TTC549 (cell line): ENCODE data around the gene RAB11FIP4.
"Not testable (repeated sequence)": the region's sequence is repeated elsewhere in the genome, so short reads cannot be mapped to it uniquely, and the experiment has no call there.

Experiments
- FAIRE-seq: peaks from 2 replicates; lab custom pipeline; 2012; peaks lifted over from hg19 to GRCh38; lab: Jason Lieb, UNC

RAB11FIP4 gene

DNA sequence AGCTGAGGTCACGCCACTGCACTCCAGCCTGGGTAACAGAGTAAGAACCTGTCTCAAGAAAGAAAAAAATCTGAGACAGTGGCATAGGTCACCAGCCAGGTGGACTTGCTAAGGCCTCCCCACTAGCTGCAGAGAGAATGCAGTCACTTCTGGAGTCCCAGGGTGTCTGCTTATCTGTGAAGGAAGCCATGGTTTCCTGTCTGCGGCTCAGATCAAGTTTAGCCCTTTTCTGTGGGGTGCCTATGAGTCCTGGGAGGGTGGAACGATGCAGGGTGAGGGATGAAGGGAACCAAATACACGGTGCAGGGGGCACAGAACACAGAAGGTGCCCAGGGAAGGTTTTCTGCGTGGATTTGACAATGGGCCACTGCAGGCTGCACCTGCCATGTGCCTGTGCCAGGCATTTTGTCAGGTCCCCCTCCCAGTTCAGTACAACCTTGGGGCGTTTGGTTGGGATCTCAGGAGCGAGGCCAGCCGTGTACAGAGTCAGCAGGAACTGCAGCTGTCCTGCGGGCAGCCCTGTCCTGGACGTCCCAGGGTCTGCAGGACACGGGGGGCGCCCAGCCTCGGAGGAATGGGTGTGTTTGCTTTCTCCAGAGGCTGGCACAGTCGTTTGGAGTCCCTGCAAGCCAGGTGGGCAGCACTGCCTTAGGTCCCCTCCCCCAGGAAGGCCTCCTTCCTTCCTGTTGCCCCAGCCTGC lies 41.8 kb downstream of the RAB11FIP4 start:
- no peak for FAIRE-seq

DNA sequence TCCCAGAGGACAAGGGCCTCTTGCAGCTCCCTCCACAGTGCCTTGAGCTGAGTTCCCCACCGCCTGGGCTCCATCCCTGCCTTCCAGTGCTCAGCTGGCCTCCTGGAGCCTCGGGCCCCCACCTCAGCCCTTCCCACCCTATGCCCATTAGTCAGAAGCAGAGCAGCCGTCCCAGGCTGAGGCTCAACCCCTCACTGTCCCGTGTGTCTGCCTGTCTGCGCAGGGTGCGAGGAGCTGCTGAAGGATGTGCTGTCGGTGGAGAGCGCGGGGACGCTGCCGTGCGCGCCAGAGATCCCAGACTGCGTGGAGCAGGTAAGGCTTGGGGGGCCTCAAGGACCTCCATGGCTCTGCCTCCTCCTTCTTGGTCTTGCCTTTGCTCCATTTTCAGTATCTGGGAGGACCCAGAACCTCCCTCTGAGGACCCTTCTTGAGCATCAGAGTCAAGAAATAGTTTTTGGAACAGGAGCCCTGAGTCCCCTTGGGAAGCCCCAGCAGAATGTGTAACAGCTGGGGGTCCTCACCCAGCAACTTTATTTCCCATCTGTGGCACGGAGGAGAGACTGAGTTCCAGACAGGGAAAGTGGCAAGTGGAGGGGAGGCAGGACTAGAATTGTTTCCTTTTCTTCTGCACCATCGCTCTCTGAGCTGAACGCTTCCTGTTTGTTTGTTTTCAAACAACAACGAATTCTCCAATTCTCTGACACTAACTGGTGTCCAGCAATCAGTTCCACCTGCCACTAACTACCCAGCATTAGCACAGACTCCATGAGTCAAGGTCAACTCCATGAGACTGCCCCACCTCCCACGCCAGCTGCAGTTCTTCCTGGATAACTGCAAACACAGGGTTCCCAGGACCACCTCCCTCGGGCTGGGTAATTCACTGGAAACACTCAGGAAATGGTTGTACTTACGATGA lies 42.6 kb downstream of the RAB11FIP4 start:
- no peak for FAIRE-seq

DNA sequence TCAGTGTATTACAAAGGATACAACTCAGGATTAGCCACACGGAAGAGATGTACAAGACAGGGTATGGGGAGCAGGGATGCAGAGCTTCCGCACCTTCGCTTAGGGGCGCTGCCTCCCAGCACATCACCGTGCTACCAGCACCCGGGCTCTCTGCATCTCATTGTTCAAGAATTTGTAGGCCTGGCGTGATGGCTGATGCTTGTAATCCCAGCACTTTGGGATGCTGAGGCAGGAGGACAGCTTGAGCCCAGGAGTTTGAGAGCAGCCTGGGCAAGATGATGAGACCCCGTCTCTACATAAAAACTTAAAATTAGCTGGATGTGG lies 43.2 kb downstream of the RAB11FIP4 start:
- FAIRE-seq = no peak

DNA sequence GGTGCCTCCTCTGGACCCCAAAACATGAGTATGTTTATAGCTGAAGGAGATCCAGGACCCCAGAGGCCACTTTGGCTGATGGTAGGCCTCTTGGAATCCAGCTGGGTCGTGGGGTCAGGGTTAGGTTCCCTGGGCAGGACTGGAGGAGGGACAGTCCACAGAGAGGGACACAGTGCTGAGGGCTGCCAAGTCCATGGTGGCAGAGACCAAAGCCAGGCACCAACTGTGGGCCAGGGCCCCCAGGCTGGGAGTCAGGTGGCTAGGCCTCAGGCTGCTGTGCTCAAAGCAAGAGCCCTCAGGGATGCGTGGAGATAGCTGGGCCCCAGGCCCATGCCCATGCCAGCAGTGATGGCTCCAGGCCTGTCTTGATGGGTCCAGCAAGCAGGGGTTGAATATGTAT lies 44.1 kb downstream of the RAB11FIP4 start:
- FAIRE-seq = no peak

DNA sequence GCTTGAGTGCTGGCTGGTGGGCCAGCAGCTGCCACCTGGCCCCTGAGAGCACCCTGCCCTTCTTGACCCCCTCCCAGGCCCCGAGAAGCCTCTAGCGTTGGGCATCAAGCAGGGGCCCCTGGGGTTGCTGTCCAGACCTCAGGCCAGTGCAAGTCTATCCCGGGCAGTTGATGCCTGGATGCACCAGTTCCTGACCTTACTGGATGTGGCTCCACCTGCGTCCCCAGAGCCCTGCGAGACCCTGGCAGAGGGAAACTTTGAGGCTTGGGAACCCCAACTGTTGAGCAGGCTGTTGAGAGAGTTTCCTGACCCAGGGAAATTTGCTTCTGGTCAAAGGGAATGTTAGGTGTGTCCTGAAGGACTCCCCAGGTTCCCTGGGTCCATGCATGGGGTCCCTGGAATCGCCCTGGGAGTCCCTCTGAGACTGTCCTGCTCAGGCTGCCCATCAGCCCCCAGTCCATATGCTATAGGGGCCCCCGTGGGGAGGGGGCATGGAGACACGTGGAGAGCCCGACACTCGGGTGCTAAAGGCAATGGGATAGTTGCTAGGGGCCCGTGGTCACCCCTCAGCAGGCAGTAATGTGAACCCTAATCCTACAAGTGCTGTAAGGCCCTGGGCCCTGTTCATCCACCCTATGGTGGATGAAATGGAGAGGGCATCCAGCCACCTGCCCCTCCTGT lies 46.4 kb downstream of the RAB11FIP4 start:
- no peak for FAIRE-seq

DNA sequence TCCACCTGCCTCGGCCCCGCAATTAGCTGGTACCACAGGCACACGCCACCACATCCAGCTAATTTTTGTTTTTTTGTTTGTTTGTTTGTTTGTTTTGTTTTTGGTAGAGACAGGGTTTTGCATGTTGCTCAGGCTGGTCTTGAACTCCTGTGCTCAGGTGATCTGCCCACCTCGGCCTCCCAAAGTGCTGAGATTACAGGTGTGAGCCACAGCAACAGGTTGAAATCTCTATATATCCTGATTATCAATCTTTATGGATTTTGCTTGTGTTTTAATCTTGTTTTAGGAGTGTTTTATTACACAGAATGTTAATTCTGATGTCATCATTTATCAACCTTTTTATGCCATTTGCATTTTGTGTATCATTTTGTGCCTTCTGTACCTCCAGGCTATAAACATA lies 48.2 kb downstream of the RAB11FIP4 start:
- no peak for FAIRE-seq

DNA sequence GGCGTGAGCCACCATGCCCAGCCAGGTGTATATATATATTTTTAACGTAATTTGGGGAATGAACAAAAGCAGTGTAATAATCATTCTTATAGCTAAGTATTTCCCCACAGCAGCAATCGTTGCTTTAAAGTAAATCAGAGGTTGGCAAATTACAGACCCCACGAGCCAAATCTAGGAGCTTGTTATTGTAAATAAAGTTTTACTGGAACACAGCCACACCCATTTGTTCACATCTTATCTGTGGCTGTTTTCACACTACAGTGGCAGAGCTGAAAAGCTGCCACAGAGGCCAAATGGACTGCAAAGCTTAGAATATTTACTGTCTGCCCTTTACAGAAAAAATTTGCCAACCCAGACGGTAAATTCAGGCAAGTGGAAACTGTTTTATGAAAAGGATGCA lies 50.8 kb downstream of the RAB11FIP4 start:
- FAIRE-seq = no peak

DNA sequence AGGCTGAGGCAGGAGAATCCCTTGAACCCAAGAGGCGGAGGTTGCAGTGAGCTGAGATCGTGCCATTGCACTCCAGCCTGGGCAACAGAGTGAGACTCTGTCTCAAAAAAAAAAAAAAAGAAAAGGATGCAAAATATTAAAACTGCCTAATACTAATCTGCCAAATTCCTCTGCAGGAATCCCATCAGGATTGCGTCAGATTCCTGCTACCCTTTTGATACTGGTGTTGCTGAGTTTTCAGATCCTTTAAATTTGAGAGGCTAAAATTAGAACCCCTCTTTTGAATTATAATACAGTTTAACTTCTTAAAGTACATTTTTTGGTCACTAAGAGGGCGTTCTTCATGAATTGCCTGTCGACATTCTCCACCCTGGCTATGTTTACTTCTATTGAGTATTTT lies 51.4 kb downstream of the RAB11FIP4 start:
- FAIRE-seq = not testable (repeated sequence)

DNA sequence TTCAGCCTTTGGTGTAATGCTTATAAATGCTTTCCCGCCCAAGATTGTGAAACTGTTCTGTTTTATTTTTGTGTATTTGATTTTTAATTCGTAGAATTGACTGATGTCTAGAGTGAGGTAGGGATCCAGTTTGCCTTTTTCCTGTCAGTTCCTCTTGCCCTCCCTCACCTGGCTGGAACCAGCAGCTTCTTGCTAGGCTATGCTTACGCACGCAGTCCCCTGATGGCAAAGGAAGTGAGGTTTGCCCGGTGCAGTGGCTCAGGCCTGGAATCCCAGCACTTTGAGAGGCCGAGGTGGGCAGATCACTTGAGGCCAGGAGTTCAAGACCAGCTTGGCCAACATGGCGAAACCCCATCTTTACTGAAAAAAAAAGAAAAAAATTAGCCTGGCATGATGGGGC lies 51.9 kb downstream of the RAB11FIP4 start:
- no peak for FAIRE-seq

DNA sequence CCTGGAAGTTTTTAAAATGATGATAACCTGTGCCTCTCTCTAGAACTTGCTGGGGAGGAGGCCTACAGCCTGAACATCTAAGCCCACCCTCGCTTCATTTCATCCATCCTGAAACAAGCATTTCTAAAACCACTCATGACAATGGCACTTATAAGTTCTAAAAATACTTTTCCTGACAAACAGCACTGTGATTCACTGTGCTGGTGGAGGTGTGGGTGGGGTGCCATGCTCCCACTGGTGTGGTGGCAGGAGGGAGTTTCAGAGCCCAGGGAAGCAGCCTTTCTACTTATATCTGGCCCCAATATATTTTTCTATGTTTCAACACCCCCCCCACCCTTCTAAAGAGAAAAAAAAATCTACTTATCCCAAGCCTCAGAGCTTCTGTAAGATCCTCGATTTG lies 52.6 kb downstream of the RAB11FIP4 start:
- no peak for FAIRE-seq

DNA sequence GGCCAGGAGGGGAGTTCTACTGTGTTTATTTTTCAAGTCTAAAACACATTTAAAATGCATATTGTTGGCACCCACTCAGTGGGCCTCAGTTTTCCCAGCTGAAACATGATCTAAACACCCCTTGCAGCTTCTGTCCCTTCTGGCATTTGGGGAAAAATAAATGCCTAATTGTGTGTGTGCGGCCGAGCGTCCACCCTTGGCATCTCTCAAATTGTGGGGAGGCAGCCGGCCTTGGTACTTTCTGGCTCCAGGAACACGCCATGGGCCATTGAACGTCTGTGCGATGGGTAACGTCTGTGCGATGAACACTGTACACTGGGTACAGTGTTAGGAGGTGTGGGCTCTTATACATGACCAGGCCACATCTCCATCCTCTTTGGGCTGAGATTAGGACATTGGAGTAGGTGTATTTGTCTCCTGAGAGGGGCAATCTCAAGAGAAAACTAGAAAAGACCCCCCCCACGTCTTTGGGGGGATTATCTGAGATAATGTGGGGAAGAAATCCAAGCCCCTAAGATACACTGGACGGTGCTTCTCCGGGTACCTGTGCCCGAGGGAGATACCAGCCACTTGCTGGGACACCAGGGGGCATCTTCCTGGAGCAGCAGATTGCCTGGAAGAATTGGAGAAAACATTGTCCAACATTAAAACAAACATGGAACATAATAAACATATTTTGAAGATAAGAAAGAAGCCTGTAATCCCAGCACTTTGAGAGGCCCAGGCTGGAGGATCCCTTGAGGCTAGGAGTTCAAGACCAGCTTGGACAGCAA lies 54.9 kb downstream of the RAB11FIP4 start:
- no peak for FAIRE-seq

DNA sequence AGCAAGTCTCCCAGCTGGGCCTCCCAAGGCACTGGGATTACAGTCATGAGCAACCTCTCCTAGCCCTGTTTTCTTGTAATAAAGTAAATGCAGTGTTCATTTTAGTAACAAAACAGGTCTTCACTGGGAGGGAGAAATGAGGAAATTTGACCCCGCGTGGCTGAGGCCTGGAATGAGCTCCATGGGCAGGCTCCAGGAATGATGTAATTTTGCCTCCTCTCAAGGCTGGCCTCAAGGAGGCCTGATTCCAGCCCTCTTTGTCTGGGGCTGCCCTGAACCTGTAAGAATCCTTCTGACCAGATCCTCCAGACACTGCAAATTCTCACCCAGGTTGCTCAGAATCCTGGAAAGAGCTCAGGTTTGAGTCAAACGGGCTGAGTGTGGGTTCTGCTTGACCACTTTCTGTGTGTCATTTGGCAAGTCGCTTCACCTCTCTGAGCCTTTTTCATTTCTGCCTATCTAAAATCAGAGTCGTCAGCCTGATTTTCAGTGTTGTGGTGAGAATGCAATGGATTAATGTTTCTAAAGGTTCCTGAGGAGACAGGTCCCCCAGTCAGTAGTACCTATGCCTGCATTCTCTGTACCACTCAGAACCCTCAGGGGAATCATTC lies 57.1 kb downstream of the RAB11FIP4 start:
- FAIRE-seq = no peak

DNA sequence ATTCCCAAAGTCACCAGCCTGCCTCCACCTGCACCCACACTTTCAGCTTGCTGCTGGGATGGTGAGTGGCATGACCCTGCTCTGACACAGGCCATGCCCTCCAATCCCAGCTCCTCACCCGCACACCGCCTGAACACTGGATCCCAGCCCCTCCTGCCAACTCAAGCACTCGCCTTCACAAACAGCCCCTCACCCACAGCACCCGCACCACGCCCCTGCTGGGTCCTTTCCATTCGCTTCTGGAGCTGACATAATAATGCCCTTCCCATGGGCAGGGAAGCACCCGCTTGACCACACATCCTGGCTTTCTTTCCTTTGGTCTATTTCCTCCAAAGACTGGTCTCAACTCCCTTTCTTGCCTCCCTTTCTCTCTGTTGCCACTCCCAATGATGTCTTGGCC lies 57.6 kb downstream of the RAB11FIP4 start:
- no peak for FAIRE-seq

DNA sequence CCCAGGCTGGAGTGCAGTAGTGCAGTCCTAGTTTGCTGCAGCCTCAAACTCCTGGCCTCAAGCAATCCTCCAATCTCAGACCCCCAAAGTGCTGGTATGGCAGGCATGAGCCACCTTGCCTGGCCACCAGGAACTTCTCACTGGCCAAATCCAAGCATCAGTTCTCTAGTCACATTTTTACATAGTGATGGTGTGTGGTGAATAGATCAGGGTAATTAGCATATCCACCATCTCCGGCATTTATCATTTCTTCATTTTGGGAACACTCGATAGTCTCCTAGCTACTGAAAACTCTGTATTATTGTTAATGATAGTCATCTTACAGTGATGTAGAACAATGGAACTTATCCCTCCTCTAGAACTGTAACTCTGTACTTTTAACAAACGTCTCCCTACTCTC lies 58.3 kb downstream of the RAB11FIP4 start:
- no peak for FAIRE-seq

DNA sequence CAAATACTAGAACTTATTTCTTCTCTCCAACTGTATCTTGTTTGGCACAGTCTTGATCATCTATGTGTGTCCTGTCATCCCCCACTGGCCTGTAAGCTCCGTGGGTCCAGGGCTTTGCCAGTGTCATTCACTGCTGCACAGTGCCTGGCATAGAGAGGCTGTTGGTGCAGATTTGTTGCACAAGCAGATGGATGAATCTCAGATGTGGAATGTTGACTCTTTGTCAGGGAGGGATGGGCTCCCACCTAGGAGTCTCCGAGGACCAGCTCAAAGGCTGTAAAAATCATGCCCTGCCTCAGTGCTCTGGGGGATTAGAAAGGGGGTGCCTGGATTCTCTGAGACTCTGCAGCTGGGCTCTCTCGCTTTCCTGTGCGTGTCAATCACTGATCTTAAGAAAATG lies 60.6 kb downstream of the RAB11FIP4 start:
- FAIRE-seq = no peak

DNA sequence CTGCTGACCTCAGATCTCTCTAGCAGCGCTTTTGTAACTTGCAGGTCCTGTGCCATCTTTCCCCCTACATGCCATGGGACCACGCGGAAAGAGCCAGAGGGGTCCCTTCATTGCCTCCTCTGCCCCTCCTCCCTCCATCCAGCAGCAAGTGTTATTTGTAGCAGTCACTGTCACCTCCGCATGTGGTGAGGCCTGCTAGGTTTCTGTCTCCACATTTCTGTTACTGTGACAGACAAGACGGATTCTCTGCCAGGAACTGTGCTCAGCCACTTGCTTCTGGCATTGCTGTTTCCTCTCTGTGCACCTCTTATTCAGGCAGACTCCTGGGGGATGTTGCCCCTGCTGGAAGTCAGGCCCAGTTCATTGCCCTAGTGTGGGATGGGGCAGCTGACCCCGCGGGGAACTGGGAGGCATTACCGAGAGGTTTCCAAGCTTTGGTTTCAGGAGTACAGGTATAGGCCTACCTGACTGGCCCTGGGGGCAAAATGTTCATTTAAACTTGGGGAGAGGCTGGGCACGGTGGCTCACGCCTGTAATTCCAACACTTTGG lies 61.2 kb downstream of the RAB11FIP4 start:
- FAIRE-seq = no peak

DNA sequence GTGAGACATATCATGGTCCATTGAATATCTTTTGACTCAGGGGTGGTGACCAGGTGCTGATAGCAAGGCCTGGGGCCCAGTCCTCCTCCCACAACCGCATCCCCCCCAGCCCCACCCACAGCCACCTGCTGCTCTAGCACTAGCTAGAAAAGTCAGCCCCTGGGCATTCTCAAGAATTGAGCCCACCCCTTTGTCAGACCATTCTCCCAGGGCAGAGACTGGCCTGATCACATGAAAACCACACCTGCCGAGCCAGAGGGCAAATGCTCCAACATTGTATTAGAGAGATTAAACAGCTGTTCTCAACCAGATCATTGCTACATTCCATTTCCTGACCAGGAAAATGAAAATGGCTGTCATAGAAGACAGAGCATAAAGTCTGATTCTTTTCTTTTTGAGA lies 62.4 kb downstream of the RAB11FIP4 start:
- FAIRE-seq = no peak

DNA sequence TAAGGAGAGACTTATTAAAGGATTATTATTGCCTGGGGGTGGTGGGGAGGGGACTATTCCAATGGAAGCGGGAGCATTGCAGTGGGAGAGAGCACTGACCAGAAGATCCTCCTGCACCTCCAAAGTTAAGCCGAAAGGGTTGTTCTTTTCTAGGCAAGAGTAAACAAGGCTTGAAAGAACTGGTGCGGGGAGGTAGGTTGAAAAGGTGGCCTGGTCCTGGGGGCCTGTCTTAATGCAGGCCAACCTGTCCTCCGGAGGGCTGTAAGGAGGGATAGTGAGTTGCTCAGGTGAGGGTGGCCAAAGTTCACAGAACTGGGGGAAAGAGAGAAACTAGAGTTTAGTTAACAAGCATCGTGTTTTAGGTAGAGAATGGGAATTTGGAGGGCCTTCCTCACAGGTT lies 65.3 kb downstream of the RAB11FIP4 start:
- no peak for FAIRE-seq

DNA sequence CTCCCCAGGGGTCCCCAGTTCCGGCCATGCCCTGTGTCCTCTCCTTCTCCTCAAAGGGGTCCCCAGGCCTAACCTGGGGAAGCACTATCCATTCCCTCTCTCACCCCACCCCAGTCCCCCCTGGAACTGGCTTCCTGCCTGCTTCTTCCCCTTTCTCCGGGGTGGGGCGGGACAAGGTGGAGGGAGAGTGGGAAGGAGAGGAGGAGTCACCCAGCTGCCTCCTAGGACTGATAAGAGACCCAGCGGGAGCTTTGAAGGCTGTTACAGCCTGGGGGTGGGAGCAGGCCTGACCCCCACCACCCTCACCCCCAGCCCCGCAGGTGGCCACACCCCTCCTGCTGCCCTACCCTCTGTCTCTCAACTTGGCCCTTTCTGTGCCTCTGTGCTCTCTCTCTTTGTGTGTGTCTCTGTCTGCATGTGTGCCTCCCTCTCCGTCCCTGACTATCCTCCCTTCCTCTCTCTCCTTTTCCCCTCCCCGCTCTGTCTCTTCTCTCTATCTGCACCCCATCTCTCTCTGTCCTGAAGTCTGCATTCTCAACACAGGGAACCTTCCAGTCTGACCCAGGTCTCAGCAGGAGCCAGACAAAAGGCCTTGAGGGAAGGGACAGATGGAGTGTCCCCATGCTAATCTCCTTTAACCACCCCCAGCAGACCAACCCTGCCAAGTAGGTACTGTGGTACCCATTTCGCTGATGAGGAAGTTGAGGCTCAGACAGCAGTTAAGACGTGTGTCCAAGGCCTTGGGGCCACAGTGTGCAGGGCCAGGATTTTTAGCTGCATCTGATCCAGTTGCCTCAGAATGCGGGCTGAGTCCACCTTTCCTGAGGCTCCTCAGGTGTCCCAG lies 66.1 kb downstream of the RAB11FIP4 start:
- no peak for FAIRE-seq

DNA sequence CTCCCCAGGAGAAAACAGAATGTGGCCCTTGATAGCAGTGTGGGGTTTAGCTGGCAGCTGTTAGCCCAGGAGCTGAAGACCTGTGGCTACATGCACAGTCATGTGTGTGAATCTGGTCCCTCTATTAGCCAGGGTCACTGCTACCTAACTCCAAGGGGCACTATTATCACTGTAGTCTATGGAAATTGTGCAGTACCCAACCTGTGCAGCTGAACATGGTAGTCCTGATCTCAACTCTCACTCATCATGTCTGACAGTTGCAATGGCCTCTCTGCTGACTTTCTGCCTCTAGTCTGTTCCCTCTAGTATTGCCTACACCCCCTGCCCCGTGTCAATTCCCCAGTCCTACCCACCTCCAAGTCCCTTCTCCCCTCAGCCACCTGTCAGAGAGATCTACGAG lies 67.4 kb downstream of the RAB11FIP4 start:
- FAIRE-seq = no peak

DNA sequence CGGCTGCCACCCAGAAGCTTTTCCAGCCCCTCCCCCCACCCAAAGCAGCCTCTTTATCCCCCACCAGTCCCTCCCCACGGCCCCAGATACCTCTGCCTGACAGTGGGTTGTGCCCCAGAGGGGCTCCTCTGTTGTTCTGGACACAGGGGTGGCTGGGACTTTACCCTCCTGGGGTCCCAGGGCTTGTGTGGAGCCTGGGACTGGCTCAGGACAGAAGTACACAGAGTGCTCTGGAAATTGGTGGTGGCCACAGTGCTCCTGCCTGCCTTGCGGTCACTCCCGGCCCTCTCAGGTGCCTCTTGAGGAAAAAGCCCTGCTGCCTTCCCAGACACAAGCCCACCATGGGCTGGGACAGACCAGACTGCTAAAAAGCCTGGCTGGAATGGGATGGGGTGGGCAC lies 68.2 kb downstream of the RAB11FIP4 start:
- FAIRE-seq = no peak
